Hematopoietic multipotent progenitor cell treated with erythropoietin and hydrocortisone succinate and interleukin-3 and kit ligand, for 8 days (in vitro differentiated cells): ENCODE data around the gene ZNF672.

Experiments
- DNase-seq: peaks from one replicate; pipeline ENCODE4 v3.0.0-alpha.2; 2015

Gene ZNF672

GRCh38 chr1:248891758-248892157 lies 53.7 kb downstream of the ZNF672 start:
- DNase-seq: peak; percentile 34

GRCh38 chr1:248892590-248892989 lies 54.6 kb downstream of the ZNF672 start:
- DNase-seq: no peak

GRCh38 chr1:248894837-248895236 lies 56.8 kb downstream of the ZNF672 start:
- DNase-seq: no peak

- DNase-seq: no peak
Observed at GRCh38 chr1:248897412-248898337, 59.7 kb downstream of the ZNF672 start.
